Measurements from ENCODE around the gene RAB3C.

Gene RAB3C

DNA sequence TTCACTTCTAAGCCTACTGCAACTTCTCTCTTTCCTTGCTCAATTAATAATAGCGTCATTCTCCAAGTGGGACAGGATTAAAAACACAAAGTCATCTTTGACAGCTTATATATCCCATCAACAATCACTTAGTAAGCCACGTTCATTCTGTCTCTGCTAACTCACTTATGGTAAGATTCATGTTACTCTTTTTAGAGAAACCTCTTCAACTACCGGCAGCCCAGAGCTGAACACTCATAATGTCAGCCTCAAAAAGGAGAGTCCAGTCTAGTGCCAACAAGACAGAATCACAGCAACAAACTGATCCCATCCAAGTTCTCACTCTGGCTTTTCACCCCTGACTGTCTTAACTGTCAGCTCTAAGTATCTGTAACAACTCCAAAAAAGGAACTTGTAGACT, 196.0 kb downstream of the RAB3C start:
- DNase-seq, result no peak

DNA sequence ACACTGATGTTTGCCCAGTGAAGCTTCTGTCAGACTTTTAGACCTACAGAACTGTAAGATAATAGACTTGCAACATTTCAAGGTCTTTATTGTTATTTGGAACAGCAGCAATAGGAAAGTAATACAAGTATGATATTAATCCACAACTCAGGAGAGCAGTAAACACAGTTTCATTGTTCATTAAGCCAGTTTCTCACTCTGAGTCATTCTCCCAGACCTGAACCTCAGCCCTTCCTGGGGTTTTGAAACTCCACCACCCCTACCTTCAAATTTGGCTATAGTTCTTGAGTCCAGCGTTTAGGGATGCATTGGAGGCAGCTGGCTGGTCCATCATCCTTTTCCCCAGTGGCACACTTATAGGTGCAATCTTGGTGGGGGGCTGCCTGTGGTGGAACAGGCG, 203.2 kb downstream of the RAB3C start:
- no peak for DNase-seq

DNA sequence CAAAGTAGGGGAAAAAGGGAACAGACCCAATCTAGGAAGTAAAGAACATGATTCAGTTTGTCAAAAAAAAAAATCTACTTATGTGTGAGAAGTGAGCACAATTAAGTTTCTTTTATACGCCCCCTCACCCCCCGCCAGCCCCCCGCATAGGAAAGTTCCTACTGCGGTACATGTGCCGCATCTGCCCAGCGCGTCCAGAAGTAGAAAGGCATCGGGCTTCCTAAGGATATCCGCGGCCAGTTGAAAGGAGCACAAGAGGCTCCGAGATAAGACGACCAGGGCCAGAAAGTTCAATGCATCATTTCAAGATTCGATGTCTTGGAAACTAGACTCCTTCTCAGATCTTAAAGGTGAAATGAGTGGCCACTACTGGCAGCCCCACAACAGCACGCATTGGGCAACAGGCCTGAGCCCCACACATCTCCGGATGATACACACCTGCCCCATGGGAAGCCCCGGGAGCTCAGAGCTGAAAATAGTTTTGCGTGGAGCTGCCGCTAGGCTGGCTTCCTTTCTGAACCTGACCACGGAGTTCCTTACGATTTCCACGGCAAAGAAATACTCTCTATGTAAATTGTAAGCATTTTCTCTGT, 203.9 kb downstream of the RAB3C start:
- no peak for DNase-seq

DNA sequence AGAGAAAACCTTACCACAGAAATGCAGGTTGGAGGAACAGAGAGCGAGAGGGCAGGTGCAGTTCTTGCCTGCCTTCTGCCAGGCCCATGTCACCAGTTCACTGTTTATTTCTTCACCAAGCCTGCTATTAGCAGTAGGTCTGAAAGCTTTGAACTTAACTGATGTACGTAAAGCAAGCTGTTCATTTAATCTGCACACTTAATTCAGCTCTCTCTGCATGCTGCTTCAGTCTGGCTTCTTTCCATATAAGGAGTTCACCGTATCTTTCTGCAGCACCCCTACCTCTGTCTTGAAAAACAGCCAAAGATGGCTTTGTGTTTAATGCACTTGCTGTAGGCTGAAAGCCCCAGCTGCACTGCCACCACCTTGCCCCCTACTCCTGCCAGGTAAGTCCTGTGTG, 205.1 kb downstream of the RAB3C start:
- DNase-seq, result no peak

DNA sequence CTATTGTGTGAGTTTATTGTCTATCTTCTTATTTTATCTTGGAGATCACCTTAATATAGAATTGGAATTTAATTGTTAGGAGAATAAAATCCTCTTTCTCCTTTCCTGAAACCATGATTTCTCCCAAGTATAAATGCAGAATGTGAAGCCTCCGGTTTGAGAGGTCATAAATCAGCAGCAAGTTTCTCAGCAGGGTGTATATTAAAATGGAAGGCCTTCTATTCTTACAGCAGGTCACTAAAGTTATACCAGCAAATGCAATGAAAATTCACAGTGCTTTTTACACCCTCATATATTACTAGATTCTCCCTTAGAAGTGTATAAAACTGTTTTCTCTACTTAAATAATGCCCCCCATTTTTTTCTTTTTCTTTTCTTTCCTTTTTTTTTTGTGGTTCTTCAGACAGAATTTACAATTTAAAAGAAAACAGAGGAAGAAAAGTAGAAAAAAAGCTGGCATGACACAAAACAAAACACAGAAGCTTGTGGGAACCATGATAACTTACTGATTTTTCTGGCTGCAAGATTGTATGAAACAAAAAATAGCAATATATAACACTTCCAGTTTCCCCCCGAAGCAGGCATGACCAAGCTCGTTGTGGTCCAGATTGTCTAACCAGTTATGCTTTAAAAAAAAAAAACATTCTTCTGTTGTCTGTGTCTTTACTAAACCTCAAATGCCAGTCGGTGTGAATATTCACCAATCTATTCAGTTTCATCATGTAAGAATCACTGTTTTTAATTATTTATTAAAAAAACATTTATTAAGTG, 211.2 kb downstream of the RAB3C start:
- DNase-seq, result no peak

DNA sequence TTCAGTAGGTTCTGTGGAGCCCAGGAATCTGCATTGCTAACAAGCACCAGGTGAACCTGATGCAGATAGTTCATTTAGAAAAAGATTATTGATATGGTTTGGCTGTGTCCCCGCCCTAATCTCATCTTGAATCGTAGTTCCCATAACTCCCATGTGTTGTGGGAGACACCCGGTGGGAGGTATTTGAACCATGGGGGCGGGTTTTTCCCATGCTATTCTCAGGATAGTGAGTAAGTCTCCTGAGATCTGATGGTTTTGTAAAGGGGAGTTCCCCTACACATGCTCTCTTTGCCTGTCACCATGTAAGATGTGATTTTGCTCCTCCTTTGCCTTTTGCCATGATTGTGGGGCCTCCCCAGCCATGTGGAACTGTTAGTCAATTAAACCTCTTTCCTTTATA, 212.0 kb downstream of the RAB3C start:
- no peak for DNase-seq

DNA sequence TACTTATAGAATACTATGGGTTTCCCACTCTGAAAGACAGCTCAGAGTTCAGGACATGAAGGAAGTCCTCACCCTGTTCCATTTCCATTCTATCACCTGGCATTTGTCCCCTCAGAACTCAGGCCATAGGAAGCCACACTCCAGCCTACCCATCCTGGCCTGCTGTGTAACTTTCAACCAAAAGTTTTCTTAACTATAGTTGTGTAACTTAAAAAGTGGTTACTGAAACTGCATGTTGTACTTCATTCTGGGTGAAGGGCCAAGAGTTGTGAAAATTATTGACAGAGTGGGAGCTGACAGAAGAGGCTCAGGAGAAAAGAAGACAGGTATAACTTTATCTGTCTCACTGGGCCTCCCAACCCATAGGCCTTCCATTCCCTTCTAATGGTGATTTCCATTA, 212.5 kb downstream of the RAB3C start:
- DNase-seq, result no peak

DNA sequence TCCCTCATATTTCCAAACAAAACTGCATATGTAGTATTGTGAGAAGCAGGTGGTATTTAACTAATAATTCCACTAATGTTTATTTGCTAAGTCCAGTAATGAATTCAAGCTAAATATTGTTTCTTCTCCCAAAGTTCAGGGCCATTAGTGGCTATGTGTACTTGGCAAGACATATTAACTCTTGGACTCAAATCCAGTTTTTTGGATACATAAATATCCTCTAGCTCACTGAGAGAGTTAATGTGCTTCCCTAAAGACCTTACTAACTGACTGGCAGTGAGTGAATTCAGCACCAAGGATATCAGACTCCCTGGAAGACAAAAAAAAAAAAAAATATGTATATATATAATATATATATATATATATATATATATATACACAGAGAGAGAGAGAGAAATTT, 214.1 kb downstream of the RAB3C start:
- no peak for DNase-seq

DNA sequence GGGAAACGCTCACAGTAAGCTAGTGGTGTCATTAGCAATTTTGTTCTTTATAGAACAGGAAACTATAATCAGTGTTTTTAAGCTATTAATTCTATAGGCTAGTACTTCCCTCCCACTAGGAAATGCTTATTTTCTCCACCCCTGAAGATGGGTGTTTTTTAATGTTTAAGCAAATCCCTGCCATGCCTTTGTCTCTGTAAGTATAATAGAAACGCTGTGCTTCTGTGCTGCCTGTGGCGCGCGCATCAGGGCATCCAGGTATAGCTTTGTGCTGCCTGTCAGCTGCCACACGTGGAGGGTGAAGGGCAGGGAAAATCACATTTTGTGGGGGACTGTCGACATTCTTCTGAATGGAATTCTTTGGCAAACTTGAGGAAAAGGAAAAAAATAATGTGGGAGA, 217.5 kb downstream of the RAB3C start:
- DNase-seq, result no peak

DNA sequence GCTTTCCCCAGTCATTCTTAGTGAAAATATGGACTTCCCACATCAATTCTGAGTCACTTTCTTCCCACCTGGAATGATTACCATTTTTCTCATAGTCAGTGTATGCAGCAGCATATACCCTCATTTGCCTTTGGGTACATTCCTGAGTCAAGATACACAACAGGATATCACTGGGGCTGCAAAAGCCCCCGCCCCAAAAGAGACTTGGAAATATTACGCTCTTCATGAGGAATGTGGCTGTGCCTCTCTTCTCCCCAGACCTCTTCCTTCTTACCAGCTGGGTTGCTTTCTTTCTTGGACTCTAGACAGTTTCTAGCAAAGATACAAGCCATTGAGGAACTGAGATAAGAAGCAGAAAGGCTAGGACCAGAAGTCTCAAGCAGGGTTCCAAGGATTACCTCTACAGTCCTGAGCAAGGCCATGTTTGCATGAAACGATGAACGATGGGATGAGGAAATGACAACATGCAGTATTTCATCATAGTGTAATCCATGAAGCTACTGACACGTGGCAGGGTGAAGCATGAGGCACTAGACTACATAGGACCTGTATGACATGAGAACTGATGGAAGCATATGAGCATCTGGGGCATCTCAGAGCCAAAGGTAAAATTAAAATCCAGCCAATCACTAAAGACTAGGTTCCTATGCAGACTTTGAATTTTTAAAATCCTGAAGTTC, 218.1 kb downstream of the RAB3C start:
- DNase-seq, result no peak

DNA sequence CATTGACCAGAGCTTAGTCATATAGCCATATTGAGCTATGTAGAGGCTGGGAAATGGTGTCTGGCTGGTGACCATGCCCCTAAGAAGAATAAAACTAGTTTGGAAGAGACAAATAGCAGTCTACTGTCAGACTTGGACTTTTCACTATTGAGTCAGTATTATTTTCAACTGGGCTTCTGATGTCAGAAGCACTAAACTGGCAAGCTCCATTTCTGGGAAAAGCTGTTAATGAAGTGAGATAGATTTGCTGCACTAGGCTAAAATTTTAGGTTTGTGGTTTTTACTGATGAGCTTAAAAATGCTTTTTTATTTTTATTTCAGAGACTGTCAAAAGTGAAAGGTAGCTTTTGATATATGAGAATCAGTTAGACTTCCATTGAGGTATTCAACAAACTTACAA, 220.2 kb downstream of the RAB3C start:
- no peak for DNase-seq

DNA sequence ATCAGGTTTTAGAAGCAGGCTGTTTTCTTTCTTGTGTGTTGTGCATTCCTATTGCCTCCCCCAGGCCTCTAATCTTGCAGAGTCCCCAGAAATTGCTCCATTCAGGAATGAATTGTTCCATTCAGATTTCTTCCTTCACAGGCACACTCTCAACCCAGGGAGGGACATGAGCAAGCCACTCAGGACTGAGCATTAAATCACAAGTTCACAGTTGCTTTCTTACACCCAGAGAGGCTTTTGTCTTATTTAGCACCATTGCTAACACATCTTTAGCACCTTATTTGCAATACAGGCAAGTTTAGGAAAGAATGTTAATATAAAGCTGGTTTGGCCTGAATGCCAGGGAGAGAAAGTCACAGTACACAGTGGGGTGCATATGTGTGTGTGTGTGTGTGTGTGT, 221.4 kb downstream of the RAB3C start:
- no peak for DNase-seq

DNA sequence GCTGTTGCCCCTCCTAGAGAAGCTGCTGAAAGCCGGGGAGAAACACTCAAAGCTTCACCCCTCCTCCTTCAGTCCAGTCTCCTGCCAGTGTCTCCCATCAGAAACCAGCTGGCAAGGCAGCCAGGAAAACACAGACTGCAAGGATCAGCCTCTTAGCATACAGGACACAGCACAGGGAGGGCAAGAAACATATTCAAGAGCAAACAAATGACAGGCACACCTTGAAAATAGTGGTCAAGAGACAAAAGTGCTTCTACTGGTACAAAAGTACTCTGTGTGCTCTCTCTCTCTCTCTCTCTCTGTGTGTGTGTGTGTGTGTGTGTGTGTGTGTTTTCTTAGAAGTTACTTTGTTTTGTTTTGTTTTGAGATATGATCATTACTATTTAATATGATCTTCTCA, 227.2 kb downstream of the RAB3C start:
- DNase-seq, result no peak

DNA sequence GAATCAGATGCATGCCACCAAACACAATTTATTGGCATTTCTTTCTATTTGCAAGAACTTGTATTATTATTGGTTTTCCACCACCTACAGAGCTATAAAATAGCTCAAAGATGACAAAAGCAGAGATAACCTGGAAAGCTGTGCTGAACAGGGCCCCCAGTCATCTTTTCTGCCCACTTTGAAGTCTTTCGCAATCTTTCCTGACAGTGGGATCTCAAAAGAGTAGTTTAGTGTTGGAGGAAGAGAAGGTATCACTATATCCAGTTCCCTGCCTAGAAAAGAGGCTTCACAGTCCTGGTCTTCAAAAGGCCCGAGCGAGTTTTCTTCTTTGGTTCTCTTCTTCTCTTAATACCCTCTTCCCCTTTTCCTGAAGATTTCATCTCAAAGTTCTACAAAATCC, 231.0 kb downstream of the RAB3C start:
- DNase-seq, result no peak

DNA sequence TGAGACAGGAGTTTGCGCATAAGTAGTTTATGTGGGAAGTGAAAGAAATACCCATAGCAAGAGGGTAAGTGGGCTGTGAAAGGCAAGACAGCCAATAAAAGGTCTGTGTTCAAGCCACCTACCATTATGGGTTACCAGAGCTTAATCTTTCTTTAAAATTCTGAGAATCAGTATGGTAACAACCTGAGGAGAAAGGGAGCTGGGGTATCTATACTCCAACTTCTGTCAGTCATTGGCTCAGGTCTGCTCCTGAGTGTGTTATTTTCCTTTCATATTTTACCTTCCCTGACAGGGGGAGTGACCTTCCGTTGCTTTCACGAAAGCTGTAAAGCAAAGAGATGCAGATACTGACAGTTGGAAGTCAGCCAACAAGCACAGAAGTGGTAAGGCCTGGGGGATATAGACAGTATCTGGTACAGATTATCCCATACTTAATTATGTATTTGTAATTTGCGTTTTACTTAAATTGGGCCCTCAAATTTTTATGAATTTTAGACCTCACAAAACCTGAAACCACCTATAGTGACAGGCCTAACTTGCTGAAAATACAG, 233.4 kb downstream of the RAB3C start:
- no peak for DNase-seq

DNA sequence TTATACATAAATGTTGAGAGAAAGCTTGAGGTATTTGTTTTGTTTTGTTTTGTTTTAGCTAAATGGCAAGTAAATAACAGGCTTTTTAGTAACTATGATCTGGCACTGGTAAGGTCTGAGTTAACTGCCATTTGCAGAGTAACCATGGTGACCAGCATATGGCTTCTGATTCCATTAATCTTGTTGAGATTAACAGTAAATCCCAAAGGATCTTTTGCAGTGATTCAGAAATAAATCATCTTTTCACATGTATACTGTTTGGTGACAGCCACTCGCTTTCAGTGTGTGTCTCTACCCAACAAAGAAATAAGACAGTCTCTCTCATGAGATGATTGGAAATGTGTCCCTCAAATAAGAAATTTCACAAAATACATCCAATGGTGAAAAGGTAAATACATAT, 235.6 kb downstream of the RAB3C start:
- no peak for DNase-seq

DNA sequence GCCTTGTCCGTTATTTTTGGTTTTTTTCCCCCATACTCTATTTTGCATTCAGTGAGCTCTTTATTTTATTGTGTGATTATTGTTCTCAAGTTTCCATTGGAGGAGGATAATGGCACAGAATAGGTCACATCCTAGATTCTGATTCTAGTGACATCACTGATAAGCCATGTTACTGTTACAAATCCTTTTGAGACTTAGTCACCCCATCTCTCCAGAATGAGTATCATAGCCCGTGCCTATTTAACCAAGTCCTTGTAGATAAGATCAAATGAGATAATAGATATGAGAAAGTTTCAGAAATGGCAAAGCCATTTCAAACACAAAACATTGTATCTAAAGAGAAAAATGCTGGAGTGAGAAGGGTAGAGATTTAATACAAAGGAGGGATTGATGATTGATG, 242.6 kb downstream of the RAB3C start:
- DNase-seq, result no peak

DNA sequence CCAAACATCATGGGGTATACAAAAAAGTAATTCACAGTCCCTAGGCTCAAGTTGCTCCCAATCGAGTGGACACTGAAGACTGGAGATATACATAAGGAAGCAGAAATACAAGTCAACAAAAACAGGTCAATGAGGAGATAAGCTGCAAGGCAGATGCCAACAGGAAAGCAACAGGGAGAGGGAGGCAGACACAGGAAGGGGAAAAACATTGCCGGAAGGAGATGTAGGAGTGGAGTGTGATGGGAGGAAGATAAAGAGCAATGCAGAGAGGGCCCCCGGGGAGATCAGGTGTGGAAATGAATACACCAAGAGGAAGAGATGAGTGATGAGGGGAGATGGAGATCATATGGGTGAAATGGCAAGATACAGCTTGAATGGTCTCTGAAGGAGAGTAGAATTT, 243.0 kb downstream of the RAB3C start:
- DNase-seq, result no peak

DNA sequence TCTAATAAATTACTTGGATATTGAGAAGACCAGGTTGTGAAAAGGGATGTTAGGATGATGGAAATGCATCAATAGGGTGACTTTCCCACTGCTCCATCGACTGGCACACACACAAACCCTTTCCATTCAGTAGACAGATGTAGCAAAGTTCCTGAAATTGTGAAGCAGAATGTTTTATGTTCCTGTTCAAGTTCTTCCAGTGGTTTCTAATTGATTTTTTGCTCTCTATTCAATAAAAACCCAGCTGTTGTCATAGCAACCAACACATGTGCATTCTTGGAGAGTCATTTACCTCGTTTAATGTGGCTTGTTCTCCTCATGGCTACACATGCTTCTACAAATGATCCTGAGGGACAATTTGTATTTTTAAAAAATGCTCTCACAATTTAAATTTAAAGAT, 244.6 kb downstream of the RAB3C start:
- DNase-seq, result no peak

DNA sequence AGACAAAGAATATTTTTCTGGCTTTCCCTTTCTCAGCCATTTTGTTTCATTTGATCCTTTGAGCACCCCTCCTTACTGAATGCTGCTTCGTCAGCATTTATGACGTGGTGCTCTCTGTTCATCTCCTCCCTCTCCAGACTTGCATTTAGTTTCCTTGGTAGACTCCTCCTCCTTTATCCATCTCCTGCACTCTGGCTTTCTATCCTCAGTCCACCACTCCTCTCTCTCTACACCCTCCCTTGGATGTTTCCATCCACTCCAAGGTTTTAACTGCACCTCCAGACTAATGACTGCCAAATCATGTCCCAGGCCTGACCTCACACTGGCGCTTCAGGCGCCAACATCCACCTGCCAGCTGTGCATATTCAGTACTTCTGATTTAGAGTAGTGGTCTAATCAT, 245.4 kb downstream of the RAB3C start:
- peak; percentile 3 for DNase-seq

DNA sequence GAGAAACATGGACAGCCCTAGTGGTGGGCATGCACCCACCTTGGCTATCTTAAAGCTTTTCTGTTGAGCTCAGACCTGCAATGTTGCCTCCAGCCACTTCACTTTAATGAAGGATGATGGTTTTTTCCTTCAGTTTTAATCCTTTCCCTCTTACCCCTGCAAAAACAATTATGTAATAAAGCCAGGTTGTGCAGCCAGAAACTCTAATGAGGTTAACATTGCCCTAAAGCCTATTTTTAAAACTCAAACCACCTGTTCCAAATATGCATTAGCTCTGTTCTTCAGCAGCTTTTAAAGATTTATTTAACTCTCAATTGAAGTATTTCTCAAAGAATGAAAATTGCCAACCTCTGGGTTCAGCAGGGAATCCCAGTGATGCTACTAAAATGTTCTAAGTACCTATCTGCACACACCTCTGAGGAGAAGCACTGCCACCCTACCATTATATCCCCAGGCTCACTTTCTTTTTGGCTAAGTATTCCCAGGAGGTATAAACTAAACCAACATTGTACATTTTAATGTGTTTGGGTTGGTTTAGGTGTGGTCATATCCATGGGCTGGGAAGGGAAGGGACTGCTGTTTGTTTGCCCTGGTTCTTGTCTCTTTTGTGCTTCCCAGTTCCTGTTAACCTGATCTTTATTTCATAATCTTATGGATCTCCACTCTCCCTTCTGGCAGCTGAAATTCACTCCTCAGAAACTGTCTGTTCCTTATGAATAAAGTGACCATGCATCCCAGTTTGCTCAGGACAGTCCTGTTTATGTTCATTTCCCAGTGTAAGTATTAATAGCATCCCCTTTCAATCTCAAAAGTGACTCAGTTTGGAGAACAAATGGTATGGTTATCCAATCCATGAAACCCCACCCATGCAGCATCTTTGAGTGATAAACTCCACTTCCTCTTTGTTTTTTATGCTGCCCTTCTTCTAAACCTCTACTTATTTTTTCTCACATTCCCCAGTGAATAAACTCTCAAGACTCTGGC, 251.7 kb downstream of the RAB3C start:
- no peak for DNase-seq

DNA sequence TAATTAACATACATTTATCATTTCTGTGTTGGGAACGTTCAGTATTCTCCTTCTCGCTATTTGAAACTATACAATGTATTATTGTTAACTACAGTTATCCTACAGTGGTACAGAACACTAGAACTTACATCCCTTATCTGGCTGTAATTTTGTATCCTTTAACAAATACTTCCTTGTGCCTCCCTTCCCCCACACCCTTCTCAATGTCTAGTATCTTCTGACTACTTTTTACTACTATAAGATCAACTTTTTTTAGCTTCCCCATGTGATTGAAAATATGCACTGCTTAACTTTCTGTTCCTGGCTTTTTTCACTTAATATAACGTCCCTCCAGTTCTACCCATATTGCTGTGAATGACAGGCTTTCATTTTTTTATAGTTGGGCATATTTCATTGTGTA, 253.5 kb downstream of the RAB3C start:
- DNase-seq, result no peak

DNA sequence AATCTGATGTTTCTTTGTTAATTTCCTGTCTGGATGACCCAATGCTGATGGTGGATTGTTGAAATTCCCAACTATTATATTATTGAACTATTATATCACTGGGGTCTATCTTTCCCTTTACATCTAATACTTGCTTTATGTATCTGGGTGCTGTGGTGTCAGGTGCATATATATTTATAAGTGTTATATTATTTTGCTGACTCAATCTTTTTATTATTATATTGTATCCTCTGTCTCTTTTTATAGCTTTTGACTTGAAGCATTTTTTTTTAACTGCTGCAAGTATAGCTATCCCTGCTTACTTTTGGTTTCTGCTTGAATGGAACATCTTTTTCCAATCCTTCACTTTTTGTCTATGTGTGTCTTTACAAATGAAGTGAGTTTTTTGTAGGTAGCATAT, 255.9 kb downstream of the RAB3C start:
- DNase-seq, result no peak

All from fibroblast of upper back skin (primary cell).